Fibroblast of lung (primary cell): ENCODE measurements around the gene SDK1. TPM values are rescaled to one million over a fixed set of nuclear protein-coding genes. Genes with fewer than 3 reads are reported as not detected.

ENCODE experiments used
- DNase-seq, 2 donors: peaks; one replicate each; pipeline versions ENCODE4 v3.0.0 to v3.0.0-alpha.2; 2010; ENCODE audit warnings: low read depth in 2 of 2
- H2AFZ ChIP-seq: 2 replicates; pipeline ENCODE4 v1.5.1; 2012; ENCODE audit warnings: low read length, control low read depth, inconsistent platforms
- H3K27ac ChIP-seq: 2 replicates; pipeline ENCODE4 v1.5.1; 2011; ENCODE audit warnings: low read length, control low read depth; ENCODE audit not compliant: insufficient read depth
- H3K27me3 ChIP-seq: 2 replicates; pipeline ENCODE4 v1.5.1; 2011; ENCODE audit warnings: mild to moderate bottlenecking, low read length; ENCODE audit not compliant: control insufficient read depth, insufficient read depth
- H3K36me3 ChIP-seq: 2 replicates; pipeline ENCODE4 v1.5.1; 2011; ENCODE audit warnings: low read length; ENCODE audit not compliant: control insufficient read depth, insufficient read depth
- H3K4me1 ChIP-seq: 2 replicates; pipeline ENCODE4 v1.5.1; 2011; ENCODE audit warnings: low read length; ENCODE audit not compliant: control insufficient read depth, insufficient read depth; ENCODE audit errors: extremely low read depth
- H3K4me2 ChIP-seq: 2 replicates; pipeline ENCODE4 v1.5.1; 2011; ENCODE audit warnings: low read length, control low read depth; ENCODE audit not compliant: insufficient read depth; ENCODE audit errors: extremely low read depth
- H3K4me3 ChIP-seq, 4 experiments: fragments of 200-600 bp in 1 of 4; sonication (generic) in 1 of 4; replicated peaks in 1 of 4; 2 replicates each; pipeline ENCODE4 v1.5.1; 2011 to 2016; ENCODE audit warnings: low read length in 4 of 4, low read depth in 3 of 4, mild to moderate bottlenecking in 3 of 4, control low read depth in 2 of 4, inconsistent platforms in 1 of 4, mixed read lengths in 1 of 4; ENCODE audit not compliant: insufficient read depth in 1 of 4; ENCODE audit errors: control extremely low read depth in 1 of 4
- H3K79me2 ChIP-seq: 2 replicates; pipeline ENCODE4 v1.5.1; 2012; ENCODE audit warnings: mild to moderate bottlenecking, low read length, inconsistent platforms; ENCODE audit not compliant: control insufficient read depth, insufficient read depth
- H3K9ac ChIP-seq: 2 replicates; pipeline ENCODE4 v1.5.1; 2011; ENCODE audit warnings: mild to moderate bottlenecking, low read length, control low read depth; ENCODE audit not compliant: insufficient read depth
- H3K9me3 ChIP-seq: 2 replicates; pipeline ENCODE4 v1.5.1; 2012; ENCODE audit warnings: low read depth, low read length; ENCODE audit not compliant: control insufficient read depth, insufficient read depth
- H4K20me1 ChIP-seq: 2 replicates; pipeline ENCODE4 v1.5.1; 2011; ENCODE audit warnings: low read length; ENCODE audit not compliant: control insufficient read depth, insufficient read depth; ENCODE audit errors: extremely low read depth
- CTCF ChIP-seq, 2 donors: IDR thresholded peaks in 1 of 2; conservative IDR thresholded peaks in 1 of 2; 1 replicate in 1 of 2; 2 replicates in 1 of 2; pipeline ENCODE4 v1.5.1; 2011 to 2012; ENCODE audit warnings: low read length in 2 of 2, control low read depth in 1 of 2, inconsistent platforms in 1 of 2, low read depth in 1 of 2, mild to moderate bottlenecking in 1 of 2
- EZH2 ChIP-seq: IDR thresholded peaks from 2 replicates; pipeline ENCODE4 v1.5.1; 2012; ENCODE audit warnings: low read length, control low read depth, mild to moderate bottlenecking; ENCODE audit errors: missing control alignments
- polyA plus RNA-seq, 2 donors: library from polyadenylated mRNA; depleted of rRNA in 1 of 2; stranded (reverse) in 1 of 2; unstranded in 1 of 2; fragments of >200 nt; gene quantifications; 2 replicates each; pipeline ENCODE4 v1.2.1, GENCODE V29; 2011 to 2012; ENCODE audit warnings: missing spikeins in 1 of 2
- total RNA-seq: library from RNA; depleted of rRNA; stranded (reverse); fragments of >200 nt; gene quantifications from 2 replicates; pipeline ENCODE4 v1.2.1, GENCODE V29; 2014

SDK1 gene
- total and polyA plus RNA-seq, 2 donors (not counting 1 experiment from before 2014, with no cell fraction given): 1.0 to 8.6 TPM

- Histone ChIP-seq H3K79me2 (no peaks in the 10 kb centered on the region), H2AFZ (no peak overlapping the region), H3K9ac (no peak overlapping the region), H3K4me2 (no peak overlapping the region), H3K27ac (no peak overlapping the region), H3K4me1 (no peaks in the 10 kb centered on the region), H3K27me3 (no peaks in the 10 kb centered on the region), H3K9me3 (no peaks in the 10 kb centered on the region), H3K4me3 (no peak overlapping the region), H4K20me1 (no peaks in the 10 kb centered on the region), H3K36me3 (no peaks in the 10 kb centered on the region)
- no peak for DNase-seq
- no peak for TF ChIP-seq EZH2
- TF ChIP-seq CTCF (conservative IDR thresholded peaks at IDR 0.05 in 1 of 2, IDR thresholded peaks at IDR 0.05 in 1 of 2; ENCODE audit: low read depth in 1 of 2, low read length in 2 of 2): no peak
Measured at GRCh38 chr7:4202154-4202736, 901.2 kb downstream of the SDK1 start.

GRCh38 chr7:4202954-4203353 is 901.9 kb downstream of the SDK1 start:
- Histone ChIP-seq H3K27ac (no peak overlapping the region), H2AFZ (no peak overlapping the region), H3K4me1 (no peaks in the 10 kb centered on the region), H3K9me3 (no peaks in the 10 kb centered on the region), H3K9ac (no peak overlapping the region), H3K79me2 (no peaks in the 10 kb centered on the region), H3K4me3 (no peak overlapping the region), H3K36me3 (no peaks in the 10 kb centered on the region), H3K27me3 (no peaks in the 10 kb centered on the region), H4K20me1 (no peaks in the 10 kb centered on the region), H3K4me2 (no peak overlapping the region)
- TF ChIP-seq EZH2 (no peak), CTCF (conservative IDR thresholded peaks at IDR 0.05 in 1 of 2, IDR thresholded peaks at IDR 0.05 in 1 of 2; ENCODE audit: low read depth in 1 of 2, low read length in 2 of 2) (no peak)
- no peak for DNase-seq

- H3K4me3 ChIP-seq: no peak overlapping the region
- no peaks in the 10 kb centered on the region for H3K79me2 ChIP-seq
- H3K36me3 ChIP-seq: no peaks in the 10 kb centered on the region
- H3K27me3 ChIP-seq: no peaks in the 10 kb centered on the region
- H3K9me3 ChIP-seq: no peaks in the 10 kb centered on the region
- H3K4me1 ChIP-seq: no peaks in the 10 kb centered on the region
- H3K27ac ChIP-seq: no peak overlapping the region
- TF ChIP-seq EZH2 (no peak), CTCF (conservative IDR thresholded peaks at IDR 0.05 in 1 of 2, IDR thresholded peaks at IDR 0.05 in 1 of 2; ENCODE audit: low read depth in 1 of 2, low read length in 2 of 2) (no peak)
- H4K20me1 ChIP-seq: no peaks in the 10 kb centered on the region
- no peak overlapping the region for H3K4me2 ChIP-seq
- DNase-seq: no peak
- no peak overlapping the region for H2AFZ ChIP-seq
- H3K9ac ChIP-seq: no peak overlapping the region
Measured at GRCh38 chr7:4203626-4204512, 902.8 kb downstream of the SDK1 start.
